ENCODE results near the gene KLK11.

DNA sequence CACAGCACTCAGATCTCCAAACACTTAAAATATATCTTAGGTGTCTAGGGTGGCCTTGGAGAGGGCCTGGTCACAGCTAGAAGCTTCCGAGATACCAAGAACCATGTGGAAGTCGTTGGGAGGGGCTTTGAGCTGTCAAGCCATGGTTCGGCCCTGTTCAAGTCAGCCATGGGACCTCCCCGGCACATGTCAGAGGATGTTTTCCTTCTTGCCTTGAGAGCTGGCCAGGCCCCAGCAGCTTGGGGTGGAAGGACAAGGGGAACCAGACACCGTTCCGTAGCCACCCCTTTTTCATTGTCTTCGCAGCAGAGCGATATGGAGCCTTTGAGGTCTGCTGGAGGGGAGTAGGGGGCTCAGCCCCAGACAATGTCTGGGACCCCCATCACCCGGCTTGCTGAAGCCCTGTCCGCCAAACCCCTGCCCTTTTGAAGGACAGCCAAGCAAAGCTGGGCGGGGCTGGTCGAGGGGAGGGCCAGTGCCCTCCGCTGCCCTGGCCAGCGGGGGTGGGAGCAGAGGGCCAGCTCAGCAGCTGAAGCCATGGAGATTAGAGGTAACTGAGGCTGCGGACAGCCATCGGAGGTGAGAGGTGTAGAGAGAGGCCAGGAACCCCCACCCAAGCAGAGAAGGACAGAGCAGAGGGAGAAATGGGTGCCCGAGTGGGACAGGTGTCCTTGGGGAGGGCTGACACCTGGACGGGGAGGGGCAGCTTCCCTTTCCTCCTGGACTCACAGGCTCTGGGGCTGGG is 435 bp downstream of the KLK11 start:
- TF ChIP-seq, protein P1, sequence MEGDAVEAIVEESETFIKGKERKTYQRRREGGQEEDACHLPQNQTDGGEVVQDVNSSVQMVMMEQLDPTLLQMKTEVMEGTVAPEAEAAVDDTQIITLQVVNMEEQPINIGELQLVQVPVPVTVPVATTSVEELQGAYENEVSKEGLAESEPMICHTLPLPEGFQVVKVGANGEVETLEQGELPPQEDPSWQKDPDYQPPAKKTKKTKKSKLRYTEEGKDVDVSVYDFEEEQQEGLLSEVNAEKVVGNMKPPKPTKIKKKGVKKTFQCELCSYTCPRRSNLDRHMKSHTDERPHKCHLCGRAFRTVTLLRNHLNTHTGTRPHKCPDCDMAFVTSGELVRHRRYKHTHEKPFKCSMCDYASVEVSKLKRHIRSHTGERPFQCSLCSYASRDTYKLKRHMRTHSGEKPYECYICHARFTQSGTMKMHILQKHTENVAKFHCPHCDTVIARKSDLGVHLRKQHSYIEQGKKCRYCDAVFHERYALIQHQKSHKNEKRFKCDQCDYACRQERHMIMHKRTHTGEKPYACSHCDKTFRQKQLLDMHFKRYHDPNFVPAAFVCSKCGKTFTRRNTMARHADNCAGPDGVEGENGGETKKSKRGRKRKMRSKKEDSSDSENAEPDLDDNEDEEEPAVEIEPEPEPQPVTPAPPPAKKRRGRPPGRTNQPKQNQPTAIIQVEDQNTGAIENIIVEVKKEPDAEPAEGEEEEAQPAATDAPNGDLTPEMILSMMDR (IDR thresholded peaks at IDR 0.05; ENCODE audit: borderline replicate concordance, extremely low read depth, low read length, poor library complexity, severe bottlenecking), result no peak
- no peak for TF ChIP-seq EZH2 (IDR thresholded peaks at IDR 0.05; ENCODE audit: borderline replicate concordance, low read depth, low read length, severe bottlenecking)
